Panc1 (cell line): ENCODE measurements around the gene FIZ1. TPM values are rescaled to one million over a fixed set of nuclear protein-coding genes. Genes with fewer than 3 reads are reported as not detected.

Source experiments
- ATAC-seq: fragments of 200-7000 bp; cut with Tn5 transposase; 2 replicates; pipeline ENCODE4 v1.9.1; 2020; ENCODE audit warnings: mild to moderate bottlenecking, moderate library complexity
- BruUV-seq: library from RNA; stranded (reverse); fragments of 400-500 nt; replicated peaks from 2 replicates; lab custom pipeline; 2021; lab: Mats Ljungman, UMichigan
- CTCF ChIA-PET: fragments of 300-600 bp; sonication (Branson Sonifier 250); formaldehyde crosslinking; loops from one replicate; lab custom pipeline; 2022; ENCODE audit warnings: antibody characterized with exemption; lab: Charles Lee
- POLR2A ChIA-PET: fragments of 300-600 bp; sonication (Branson Sonifier 250); formaldehyde crosslinking; loops from one replicate; lab custom pipeline; 2022; ENCODE audit warnings: antibody characterized with exemption; lab: Charles Lee
- DNase-seq: peaks from one replicate; pipeline ENCODE4 v3.0.0-alpha.2; 2010; ENCODE audit warnings: low read depth, low spot score
- H3K27ac ChIP-seq: 2 replicates; pipeline ENCODE4 v1.5.1; 2011; ENCODE audit warnings: mild to moderate bottlenecking, low read length, inconsistent platforms
- H3K27me3 ChIP-seq: fragments of 200-500 bp; sonication (Bioruptor generic); 2 replicates; pipeline ENCODE4 v1.6.0; 2014; ENCODE audit warnings: low read length, inconsistent platforms; ENCODE audit not compliant: control insufficient read depth, insufficient read depth
- H3K36me3 ChIP-seq: fragments of 200-500 bp; sonication (Bioruptor generic); 2 replicates; pipeline ENCODE4 v1.5.1; 2014; ENCODE audit warnings: inconsistent platforms, mild to moderate bottlenecking, low read length, moderate library complexity; ENCODE audit not compliant: control insufficient read depth, insufficient read depth
- H3K4me1 ChIP-seq: 2 replicates; pipeline ENCODE4 v1.5.1; 2011; ENCODE audit warnings: inconsistent platforms, mild to moderate bottlenecking, low read length, moderate library complexity; ENCODE audit not compliant: control insufficient read depth, insufficient read depth
- H3K4me3 ChIP-seq, 2 experiments: 2 replicates each; pipeline ENCODE4 v1.5.1; 2011 to 2012; ENCODE audit warnings: low read depth in 2 of 2, low read length in 2 of 2, mild to moderate bottlenecking in 2 of 2, inconsistent platforms in 1 of 2, moderate library complexity in 1 of 2
- H3K9me3 ChIP-seq: fragments of 200-500 bp; sonication (Bioruptor generic); 2 replicates; pipeline ENCODE4 v1.5.1; 2014; ENCODE audit warnings: low read depth, mild to moderate bottlenecking, inconsistent platforms, low read length, moderate library complexity; ENCODE audit not compliant: control insufficient read depth, insufficient read depth
- CTCF ChIP-seq: fragments of 450-650 bp; IDR thresholded peaks from 2 replicates; pipeline ENCODE4 v1.5.1; 2017; ENCODE audit warnings: mild to moderate bottlenecking
- POLR2AphosphoS5 ChIP-seq: IDR thresholded peaks from 2 replicates; pipeline ENCODE4 v1.6.1; 2012; ENCODE audit warnings: mild to moderate bottlenecking, low read depth, low read length, moderate library complexity
- REST ChIP-seq, 2 experiments: IDR thresholded peaks; 2 replicates each; pipeline ENCODE4 v1.6.1; 2011 to 2012; ENCODE audit warnings: low read depth in 2 of 2, control low read depth in 1 of 2, low read length in 1 of 2, mild to moderate bottlenecking in 1 of 2, moderate library complexity in 1 of 2; ENCODE audit not compliant: insufficient read depth in 1 of 2
- SIN3A ChIP-seq: IDR thresholded peaks from 2 replicates; pipeline ENCODE4 v1.6.1; 2012; ENCODE audit warnings: low read depth, mild to moderate bottlenecking, low read length, moderate library complexity, borderline replicate concordance; ENCODE audit not compliant: insufficient read depth
- TCF7L2 ChIP-seq: IDR thresholded peaks from 2 replicates; pipeline ENCODE4 v1.6.1; 2011; ENCODE audit warnings: mild to moderate bottlenecking, low read depth, low read length, inconsistent platforms
- in situ Hi-C: cut with HindIII; loops from 2 replicates; pipeline ENCODE4 v1.10.0; 2016; ENCODE audit warnings: low sequenced_read_pairs, low pct_unique_long_range_greater_than_20kb
- intact Hi-C: fragments of 100-400 bp; cut with micrococcal nuclease; formaldehyde crosslinking; loops from one replicate; pipeline ENCODE4 v1.10.0; 2022; ENCODE audit not compliant: unreplicated experiment
- total RNA-seq: library from RNA; stranded (reverse); gene quantifications from one replicate; pipeline ENCODE4 v1.2.1, GENCODE V29; 2021; ENCODE audit not compliant: unreplicated experiment

FIZ1 gene
- total RNA-seq, 1 experiment from 2014 or later = 28.5 TPM

- Histone ChIP-seq H3K4me3 (peak overlapping the region; percentile 62 to 74), H3K36me3 (no peaks in the 10 kb centered on the region), H3K4me1 (peaks cover 21% of the 10 kb centered on the region), H3K9me3 (no peaks in the 10 kb centered on the region), H3K27ac (peak overlapping the region; percentile 97), H3K27me3 (no peaks in the 10 kb centered on the region)
- ChIA-PET CTCF (interaction anchor here (0.6 to 1.6 kb wide), 4 partner anchors 12 to 138 kb away, joined by 3 to 10 read pairs (median 4); no protein-coding TSS in a partner anchor), POLR2A (no interaction called here)
- ATAC-seq (peak; percentile 88), DNase-seq (peak; percentile 97)
- BruUV-seq = no TSS peak
- in situ Hi-C loops = no loop called here
- TF ChIP-seq REST (IDR thresholded peaks at IDR 0.05; ENCODE audit: insufficient read depth in 1 of 2, low read depth in 2 of 2, low read length in 1 of 2) = 0 out of 4 replicates have a peak, but pooled peaks of 1 of the 2 experiments have one; percentile 32
- no peak for TF ChIP-seq SIN3A
- TF ChIP-seq CTCF = no peak
- TF ChIP-seq TCF7L2 = peak; percentile 25; the same call in 1 of the 2 replicates
- peak; percentile 86 for TF ChIP-seq POLR2AphosphoS5
- intact Hi-C loops = no loop called here
These were observed 5.9 kb upstream of the FIZ1 start for GRCh38 chr19:55605207-55605636.

- DNase-seq = no peak
- H3K36me3 ChIP-seq = no peaks in the 10 kb centered on the region
- intact Hi-C loops = no loop called here
- no peak for TF ChIP-seq POLR2AphosphoS5
- no peak for TF ChIP-seq SIN3A
- no peak for TF ChIP-seq REST (IDR thresholded peaks at IDR 0.05; ENCODE audit: insufficient read depth in 1 of 2, low read depth in 2 of 2, low read length in 1 of 2)
- TF ChIP-seq CTCF = no peak
- no peak for TF ChIP-seq TCF7L2
- H3K27ac ChIP-seq = peak overlapping the region; percentile 51
- in situ Hi-C loops = no loop called here
- no TSS peak for BruUV-seq
- POLR2A ChIA-PET = interaction anchor here (0.5 to 1.0 kb wide), 4 partner anchors 20 to 464 kb away, joined by 3 to 9 read pairs (median 5); partner anchors contain the start of gene ZNF784
- H3K4me1 ChIP-seq = peaks cover 21% of the 10 kb centered on the region
- ATAC-seq = no peak
- no peaks in the 10 kb centered on the region for H3K27me3 ChIP-seq
- H3K4me3 ChIP-seq = no peak overlapping the region
- H3K9me3 ChIP-seq = no peaks in the 10 kb centered on the region
- CTCF ChIA-PET = interaction anchor here (1.2 kb wide), 1 partner anchor 136 kb away, joined by 3 read pairs; no protein-coding TSS in a partner anchor
These were observed 4.4 kb upstream of the FIZ1 start for GRCh38 chr19:55603581-55604292.
